ENCODE results near the gene ZNF672. TPM values are rescaled to one million over a fixed set of nuclear protein-coding genes. Genes with fewer than 3 reads are reported as not detected.
A peak's percentile ranks its signal among the peaks of the same experiment; 100 is the strongest.

The ZNF672 gene
- total and polyA plus RNA-seq, 2 of the 13 experiments (the other 11 are each of a cell fraction or from before 2014, with no cell fraction given), result 17.2 to 22.9 TPM

GRCh38 chr1:248873409-248873992 is 35.5 kb downstream of the ZNF672 start (continued):
- no peak for TF ChIP-seq HINFP (CRISPR knock-in tag; IDR thresholded peaks at IDR 0.05; ENCODE audit: low read depth)

- DNase-seq (ENCODE audit: low spot score) (peak; percentile 89), FAIRE-seq (peak; percentile 56), ATAC-seq (peak; percentile 57)
- H3K4me2 ChIP-seq (ENCODE audit: low read depth, low read length), result peak overlapping the region; percentile 96
- ChIA-PET POLR2A (interaction anchor here (1.3 to 3.3 kb wide), 5 partner anchors 10 to 48 kb away, joined by 9 to 44 read pairs (median 20); partner anchors contain the start of genes PGBD2, SH3BP5L, ZNF672 and ZNF692), CTCF (ENCODE audit: low intra/inter-chr PET ratio, low total read pairs) (interaction anchor here (1.6 kb wide), 1 partner anchor 15 kb away, joined by 3 read pairs; the partner anchor contains the start of gene ZNF692)
- BruUV-seq (replicated peaks), result no TSS peak
- intact Hi-C loops (cut with micrococcal nuclease; ENCODE audit: unreplicated experiment), result loop anchor here (1.0 to 2.0 kb wide), 4 partner anchors 11 to 49 kb away; partner anchors contain the start of genes PGBD2, SH3BP5L and ZNF692
- no peaks in the 10 kb centered on the region for H3K36me3 ChIP-seq (replicated peaks in 1 of 2; ENCODE audit: control insufficient read depth in 1 of 2, insufficient read depth in 2 of 2, low read length in 2 of 2)
- in situ Hi-C loops (cut with HindIII; ENCODE audit: extremely low pct_ligation_motif_present, low pct_unique_long_range_greater_than_20kb), result no loop called here
- H3K9ac ChIP-seq (ENCODE audit: insufficient read depth, low read depth, low read length), result peak overlapping the region; percentile 89
- H2AFZ ChIP-seq (ENCODE audit: low read length), result no peak overlapping the region
- peaks cover 9% of the 10 kb centered on the region for H3K4me1 ChIP-seq (ENCODE audit: insufficient read depth, low read length)
- H4K20me1 ChIP-seq (ENCODE audit: insufficient read depth, low read length), result no peaks in the 10 kb centered on the region
- no peaks in the 10 kb centered on the region for H3K79me2 ChIP-seq (ENCODE audit: insufficient read depth, low read length)
- WGBS (ENCODE audit: low lambda C conversion rate), result under 1% methylated on average over 22 of the region's 23 CpGs
- H3K27ac ChIP-seq (ENCODE audit: extremely low read length, insufficient read depth, low read length), result peak overlapping the region; percentile 95
- H3K9me3 ChIP-seq (ENCODE audit: low read length), result no peaks in the 10 kb centered on the region
- H3K4me3 ChIP-seq (replicated peaks in 1 of 3; ENCODE audit: insufficient read depth in 1 of 3, low read depth in 2 of 3, low read length in 3 of 3), result peak overlapping the region; percentile 60 to 87 (median 79)
- no peaks in the 10 kb centered on the region; a peak in 1 of 5 replicates for H3K27me3 ChIP-seq (ENCODE audit: control insufficient read depth in 1 of 2, insufficient read depth in 2 of 2, low read length in 2 of 2)
- TF ChIP-seq MED13 (CRISPR knock-in tag; IDR thresholded peaks at IDR 0.05), result no peak; the same call in 1 of the 2 replicates
- TF ChIP-seq KAT7 (CRISPR knock-in tag; IDR thresholded peaks at IDR 0.05; ENCODE audit: borderline replicate concordance), result no peak; the same call in 1 of the 2 replicates
- TF ChIP-seq U2AF1 (optimal IDR thresholded peaks at IDR 0.05; ENCODE audit: low read depth, low read length), result peak; percentile 29
- TF ChIP-seq ZNF317 (CRISPR knock-in tag; IDR thresholded peaks at IDR 0.05), result no peak; the same call in 1 of the 2 replicates
- TF ChIP-seq ZNF616 (CRISPR knock-in tag; IDR thresholded peaks at IDR 0.05; ENCODE audit: low read depth), result no peak
- TF ChIP-seq ZSCAN25 (CRISPR knock-in tag; IDR thresholded peaks at IDR 0.05), result no peak
- TF ChIP-seq ZNF280D (CRISPR knock-in tag; IDR thresholded peaks at IDR 0.05), result no peak
- no peak for TF ChIP-seq ZIK1 (CRISPR knock-in tag; IDR thresholded peaks at IDR 0.05; ENCODE audit: borderline replicate concordance, low read depth)
- TF ChIP-seq ZNF784 (CRISPR knock-in tag; IDR thresholded peaks at IDR 0.05; ENCODE audit: borderline replicate concordance), result no peak
- no peak; the same call in 1 of the 2 replicates for TF ChIP-seq PAXIP1 (CRISPR knock-in tag; conservative IDR thresholded peaks at IDR 0.05)
- TF ChIP-seq RFXANK (CRISPR knock-in tag; IDR thresholded peaks at IDR 0.05), result 0 out of 2 replicates have a peak, but pooled peaks have one; percentile 25
Measured at GRCh38 chr1:248873993-248874533, 36.0 kb downstream of the ZNF672 start.

Measured in HepG2 (cell line).